ENCODE results near the gene BRINP2. TPM values are rescaled to one million over a fixed set of nuclear protein-coding genes. Genes with fewer than 3 reads are reported as not detected.

The BRINP2 gene
- polyA plus RNA-seq, 3 donors, result not detected

DNA sequence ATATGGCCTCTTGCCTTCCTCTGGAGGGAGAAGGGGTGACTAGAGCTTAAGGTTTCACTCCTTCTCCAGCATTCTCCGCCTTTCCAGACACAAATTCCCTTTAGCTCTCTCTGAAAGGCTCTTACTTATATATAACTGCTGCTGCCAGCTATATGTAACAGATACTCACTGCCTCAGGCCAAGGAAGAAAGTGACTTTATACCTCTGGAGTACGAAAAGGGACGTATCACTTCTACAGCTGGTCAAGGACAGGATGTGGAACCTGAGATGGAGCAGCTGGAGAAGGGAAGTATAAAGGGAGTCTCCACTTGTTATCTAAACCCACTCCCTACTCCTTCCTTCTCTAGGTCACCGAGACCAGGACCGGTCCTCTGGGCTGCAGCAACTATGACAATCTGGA is 102.4 kb downstream of the BRINP2 start:
- Histone ChIP-seq H3K4me3 (replicated peaks in 1 of 3; ENCODE audit: low read depth in 2 of 3, low read length in 3 of 3) (no peak overlapping the region), H3K4me1 (ENCODE audit: control insufficient read depth in 1 of 2, insufficient read depth in 2 of 2, low read length in 2 of 2) (no peaks in the 10 kb centered on the region), H3K27me3 (ENCODE audit: control insufficient read depth in 2 of 2, insufficient read depth in 2 of 2, low read length in 2 of 2) (no peaks in the 10 kb centered on the region), H3K4me2 (replicated peaks; ENCODE audit: extremely low read depth, low read length, poor library complexity, severe bottlenecking) (no peak overlapping the region), H3K9ac (ENCODE audit: insufficient read depth, low read length, poor library complexity, severe bottlenecking) (no peak overlapping the region), H3K27ac (ENCODE audit: low read depth in 1 of 2, low read length in 2 of 2) (no peak overlapping the region), H3K36me3 (replicated peaks in 1 of 2; ENCODE audit: control insufficient read depth in 1 of 2, insufficient read depth in 2 of 2, low read length in 2 of 2) (no peaks in the 10 kb centered on the region), H3K9me3 (replicated peaks in 1 of 2; ENCODE audit: control insufficient read depth in 1 of 2, insufficient read depth in 1 of 2, low read length in 2 of 2) (peaks cover 0 to 4% of the 10 kb centered on the region in 2 donors), H4K20me1 (ENCODE audit: insufficient read depth, low read length) (no peaks in the 10 kb centered on the region), H2AFZ (ENCODE audit: insufficient read depth, low read depth, low read length, poor library complexity, severe bottlenecking) (no peak overlapping the region), H3K79me2 (ENCODE audit: insufficient read depth, low read length) (no peaks in the 10 kb centered on the region)
- intact Hi-C loops (cut with micrococcal nuclease), result no loop called here
- H3K9me3 Mint-ChIP-seq, result peaks cover 0 to 9% (median 3%) of the 10 kb centered on the region in 7 donors
- 83% methylated on average over 1 of the region's 5 CpGs for WGBS (ENCODE audit: insufficient coverage)
- no peaks in the 10 kb centered on the region for H3K4me1 Mint-ChIP-seq
- H3K27ac Mint-ChIP-seq, result no peak overlapping the region
- H3K36me3 Mint-ChIP-seq, result no peaks in the 10 kb centered on the region
- TF ChIP-seq, protein P1, sequence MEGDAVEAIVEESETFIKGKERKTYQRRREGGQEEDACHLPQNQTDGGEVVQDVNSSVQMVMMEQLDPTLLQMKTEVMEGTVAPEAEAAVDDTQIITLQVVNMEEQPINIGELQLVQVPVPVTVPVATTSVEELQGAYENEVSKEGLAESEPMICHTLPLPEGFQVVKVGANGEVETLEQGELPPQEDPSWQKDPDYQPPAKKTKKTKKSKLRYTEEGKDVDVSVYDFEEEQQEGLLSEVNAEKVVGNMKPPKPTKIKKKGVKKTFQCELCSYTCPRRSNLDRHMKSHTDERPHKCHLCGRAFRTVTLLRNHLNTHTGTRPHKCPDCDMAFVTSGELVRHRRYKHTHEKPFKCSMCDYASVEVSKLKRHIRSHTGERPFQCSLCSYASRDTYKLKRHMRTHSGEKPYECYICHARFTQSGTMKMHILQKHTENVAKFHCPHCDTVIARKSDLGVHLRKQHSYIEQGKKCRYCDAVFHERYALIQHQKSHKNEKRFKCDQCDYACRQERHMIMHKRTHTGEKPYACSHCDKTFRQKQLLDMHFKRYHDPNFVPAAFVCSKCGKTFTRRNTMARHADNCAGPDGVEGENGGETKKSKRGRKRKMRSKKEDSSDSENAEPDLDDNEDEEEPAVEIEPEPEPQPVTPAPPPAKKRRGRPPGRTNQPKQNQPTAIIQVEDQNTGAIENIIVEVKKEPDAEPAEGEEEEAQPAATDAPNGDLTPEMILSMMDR (IDR thresholded peaks at IDR 0.05), result no peak
- no peak for DNase-seq
- H3K4me3 Mint-ChIP-seq, result no peak overlapping the region
- H3K27me3 Mint-ChIP-seq (ENCODE audit: low read depth in 3 of 3), result no peaks in the 10 kb centered on the region

DNA sequence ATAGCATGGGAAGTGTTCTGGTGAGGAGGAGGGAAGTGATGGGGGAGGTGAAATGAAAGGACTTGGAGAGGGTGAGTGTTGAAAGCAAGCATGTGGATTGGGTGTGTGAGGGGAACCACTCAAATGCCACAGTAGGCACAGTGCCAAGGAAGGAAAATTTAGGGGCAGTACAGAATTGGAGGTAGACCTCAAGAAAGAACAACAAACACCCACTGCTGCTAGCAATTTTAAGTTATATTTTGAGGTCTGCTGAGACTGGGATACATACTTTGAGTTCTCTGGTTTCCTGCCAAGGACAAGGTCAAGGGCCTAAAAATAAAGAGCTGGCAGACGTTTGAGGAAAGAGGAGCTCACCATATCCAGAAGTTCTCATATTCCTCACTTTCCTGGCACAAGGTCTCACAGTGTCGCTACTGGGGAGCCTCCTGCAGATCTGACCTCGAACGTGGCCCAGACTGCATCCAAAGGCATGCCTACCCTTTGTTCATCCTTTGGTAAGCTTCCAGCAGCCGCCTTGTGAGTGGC is 104.0 kb downstream of the BRINP2 start:
- Histone ChIP-seq H2AFZ (ENCODE audit: insufficient read depth, low read depth, low read length, poor library complexity, severe bottlenecking) (no peak overlapping the region), H3K9me3 (replicated peaks in 1 of 2; ENCODE audit: control insufficient read depth in 1 of 2, insufficient read depth in 1 of 2, low read length in 2 of 2) (peaks cover 0 to 4% of the 10 kb centered on the region in 2 donors), H3K4me1 (ENCODE audit: control insufficient read depth in 1 of 2, insufficient read depth in 2 of 2, low read length in 2 of 2) (no peaks in the 10 kb centered on the region), H3K36me3 (replicated peaks in 1 of 2; ENCODE audit: control insufficient read depth in 1 of 2, insufficient read depth in 2 of 2, low read length in 2 of 2) (no peaks in the 10 kb centered on the region), H3K9ac (ENCODE audit: insufficient read depth, low read length, poor library complexity, severe bottlenecking) (no peak overlapping the region), H3K4me3 (replicated peaks in 1 of 3; ENCODE audit: low read depth in 2 of 3, low read length in 3 of 3) (no peak overlapping the region), H3K79me2 (ENCODE audit: insufficient read depth, low read length) (no peaks in the 10 kb centered on the region), H3K27ac (ENCODE audit: low read depth in 1 of 2, low read length in 2 of 2) (no peak overlapping the region), H4K20me1 (ENCODE audit: insufficient read depth, low read length) (no peaks in the 10 kb centered on the region), H3K27me3 (ENCODE audit: control insufficient read depth in 2 of 2, insufficient read depth in 2 of 2, low read length in 2 of 2) (no peaks in the 10 kb centered on the region), H3K4me2 (replicated peaks; ENCODE audit: extremely low read depth, low read length, poor library complexity, severe bottlenecking) (no peak overlapping the region)
- H3K27ac Mint-ChIP-seq, result no peak overlapping the region
- H3K9me3 Mint-ChIP-seq, result peaks cover 0 to 9% (median 3%) of the 10 kb centered on the region in 7 donors
- 84% methylated on average over 5 of the region's 5 CpGs for WGBS (ENCODE audit: insufficient coverage)
- H3K36me3 Mint-ChIP-seq, result no peaks in the 10 kb centered on the region
- no peaks in the 10 kb centered on the region for H3K4me1 Mint-ChIP-seq
- intact Hi-C loops (cut with micrococcal nuclease), result no loop called here
- H3K27me3 Mint-ChIP-seq (ENCODE audit: low read depth in 3 of 3), result no peaks in the 10 kb centered on the region
- no peak for DNase-seq
- no peak overlapping the region for H3K4me3 Mint-ChIP-seq
- TF ChIP-seq, protein P1 (IDR thresholded peaks at IDR 0.05), result no peak

All from CD14-positive monocyte (primary cell).